Cardiac septum (tissue), 1 donor: Measurements from ENCODE around the gene PPM1B. TPM values are rescaled to one million over a fixed set of nuclear protein-coding genes. Genes with fewer than 3 reads are reported as not detected.
"Not testable (repeated sequence)": the region's sequence is repeated elsewhere in the genome, so short reads cannot be mapped to it uniquely, and the experiment has no call there.

ENCODE experiments used
- DNase-seq: peaks from one replicate; pipeline ENCODE4 v3.0.0-alpha.2; 2020; ENCODE audit warnings: low spot score
- intact Hi-C: fragments of 100-400 bp; cut with DNase I; formaldehyde crosslinking; loops from one replicate; pipeline ENCODE4 v1.14.0; 2022
- long read RNA-seq: library from polyadenylated mRNA; unstranded; transcript quantifications from one replicate; pipeline ENCODE4 v2.0.0, GENCODE V29; 2021
- total RNA-seq: library from RNA; stranded (reverse); fragmentation: NEBNext Ultra II Directional; extraction: Animal tissue kit (Norgen Biotek cat#: 25700); gene quantifications from one replicate; pipeline ENCODE4 v1.2.1, GENCODE V29; 2021
- donor health status: DM: no; HTN: no; CAD: no.

Gene PPM1B
- total RNA-seq = 68.4 TPM
- long read RNA-seq, transcript PPM1B-201 (6 exons, 2,606 nt) = major isoform, 102 of 166 reads
- long read RNA-seq, transcript PPM1B-204 (6 exons, 3,877 nt) = minor isoform, 49 of 166 reads
- long read RNA-seq, partial matches to known transcripts = 7 of 166 reads
- long read RNA-seq, other reads (novel, unspliced or antisense) = 7 of 166 reads

DNA sequence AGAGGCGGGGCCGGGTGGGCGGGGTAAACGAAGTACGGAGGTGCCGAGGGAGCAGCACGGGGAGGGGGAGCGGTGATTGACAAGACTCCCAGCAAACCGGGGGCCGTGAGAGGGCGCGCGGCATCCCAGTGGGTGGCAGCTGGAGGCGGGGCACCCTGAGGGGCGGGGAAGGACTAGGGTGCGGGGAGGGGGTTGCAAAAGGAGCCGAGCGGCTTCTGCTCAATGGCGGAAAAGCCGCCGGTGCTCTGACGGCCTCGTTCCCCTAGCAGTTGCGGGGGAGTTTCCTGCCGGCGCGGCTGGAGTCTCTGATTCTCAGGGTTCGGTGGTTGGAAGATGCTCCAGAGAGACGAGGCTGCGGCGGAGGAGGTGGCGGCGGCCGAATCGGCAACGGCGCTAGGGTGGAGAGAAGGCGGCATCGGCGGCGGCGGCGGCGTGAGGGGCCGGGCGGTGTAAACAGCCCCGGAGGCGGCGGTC, at the start of gene PPM1B:
Gene PPM1B, plus strand, starts transcription at position 195 of the 474 bp plus-strand sequence. CDS start 32,325 bp downstream, outside the sequence.
- peak; percentile 100 for DNase-seq
- intact Hi-C loops = loop anchor here (5.0 kb wide), 3 partner anchors 66 to 194 kb away; partner anchors contain the start of genes CAMKMT and PREPL

- no peak for DNase-seq
- intact Hi-C loops = no loop called here
Observed at GRCh38 chr2:44119878-44120277, 48.8 kb upstream of the PPM1B start.

GRCh38 chr2:44120428-44120827, 48.2 kb upstream of the PPM1B start:
- DNase-seq = no peak
- intact Hi-C loops = no loop called here

- DNase-seq = no peak
- intact Hi-C loops = no loop called here
Observed at GRCh38 chr2:44121899-44122298, 46.8 kb upstream of the PPM1B start.

DNA sequence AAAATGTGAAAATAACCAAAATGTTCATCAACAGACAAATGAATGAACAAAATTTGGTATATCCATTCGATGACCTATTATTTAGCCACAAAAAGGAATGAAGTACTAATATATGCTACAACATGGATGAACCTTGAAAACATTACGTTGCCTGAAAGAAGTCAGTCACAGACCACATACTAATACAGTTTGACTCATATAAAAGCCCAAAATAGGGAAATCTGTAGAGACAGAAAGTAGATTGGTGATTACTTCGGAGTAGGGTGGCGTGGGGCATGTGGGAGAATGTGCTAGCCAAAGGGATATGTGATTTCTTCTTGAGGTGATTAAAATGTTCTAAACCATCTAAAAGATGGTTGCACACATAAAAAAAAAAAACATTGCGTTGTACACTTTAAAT, 44.2 kb upstream of the PPM1B start:
- intact Hi-C loops = no loop called here
- DNase-seq = no peak

GRCh38 chr2:44126106-44126797, 42.4 kb upstream of the PPM1B start:
- DNase-seq = no peak
- intact Hi-C loops = no loop called here

DNA sequence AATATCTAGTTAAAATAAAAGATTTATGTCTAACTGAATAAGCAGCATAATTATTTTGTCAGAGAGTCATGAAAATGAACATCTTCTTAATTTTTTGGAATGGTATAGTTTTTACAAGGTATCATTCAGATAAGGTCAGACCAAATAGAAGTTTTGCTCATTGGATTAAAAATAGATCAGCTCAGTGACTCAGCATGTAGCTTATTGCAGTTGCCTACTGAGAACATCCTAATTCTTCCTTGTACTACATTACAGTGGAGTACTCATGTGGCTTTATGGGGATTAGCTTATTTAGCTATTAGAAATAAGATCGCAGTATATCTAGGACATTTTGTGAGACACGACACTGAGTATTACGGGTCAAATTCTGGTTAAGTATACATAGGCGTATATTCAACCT, 38.2 kb upstream of the PPM1B start:
- no peak for DNase-seq
- intact Hi-C loops = no loop called here

DNA sequence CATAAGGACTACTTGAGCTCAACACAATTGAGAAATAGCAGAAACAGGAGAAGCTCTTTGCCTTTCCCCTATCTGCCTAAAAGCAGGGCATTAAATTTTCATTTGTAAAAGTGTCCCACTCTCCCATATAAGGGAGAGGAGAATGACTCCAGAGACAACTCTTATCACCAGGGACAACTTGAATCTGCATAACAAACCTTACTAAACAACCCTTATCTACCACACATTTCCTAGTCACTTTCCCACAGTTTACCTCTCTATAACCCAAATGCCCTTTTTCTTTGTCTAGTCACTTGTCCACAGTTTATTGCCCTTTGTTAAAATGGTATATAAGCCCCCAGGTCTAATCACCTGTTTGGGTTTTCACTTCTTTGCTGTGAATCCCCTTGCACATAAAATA, 37.5 kb upstream of the PPM1B start:
- intact Hi-C loops = no loop called here
- no peak for DNase-seq

GRCh38 chr2:44133602-44134001, 35.1 kb upstream of the PPM1B start:
- DNase-seq, intact Hi-C loops: not testable (repeated sequence)

DNA sequence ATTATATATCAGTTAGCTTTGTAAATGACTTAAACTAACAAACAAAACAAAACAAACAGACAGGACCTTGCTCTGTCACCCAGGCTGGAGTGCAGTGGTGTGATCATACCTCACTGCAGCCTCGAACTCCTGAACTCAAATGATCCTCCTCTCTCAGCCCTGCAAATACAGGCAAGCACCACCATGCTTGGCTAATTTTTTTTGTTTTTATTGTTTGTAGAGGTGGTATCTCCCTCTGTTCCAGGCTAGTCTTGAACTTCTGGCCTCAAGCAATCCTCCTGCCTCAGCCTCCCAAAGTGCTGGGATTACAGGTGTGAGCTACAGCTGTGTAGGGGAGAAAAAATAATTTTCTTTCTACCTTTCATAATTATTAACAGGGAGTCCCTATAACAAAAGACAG, 33.8 kb upstream of the PPM1B start:
- intact Hi-C loops = no loop called here
- DNase-seq = no peak

GRCh38 chr2:44135296-44135695, 33.4 kb upstream of the PPM1B start:
- DNase-seq = no peak
- intact Hi-C loops = no loop called here

- intact Hi-C loops = no loop called here
- no peak for DNase-seq
Observed at GRCh38 chr2:44135771-44136170, 32.9 kb upstream of the PPM1B start.

DNA sequence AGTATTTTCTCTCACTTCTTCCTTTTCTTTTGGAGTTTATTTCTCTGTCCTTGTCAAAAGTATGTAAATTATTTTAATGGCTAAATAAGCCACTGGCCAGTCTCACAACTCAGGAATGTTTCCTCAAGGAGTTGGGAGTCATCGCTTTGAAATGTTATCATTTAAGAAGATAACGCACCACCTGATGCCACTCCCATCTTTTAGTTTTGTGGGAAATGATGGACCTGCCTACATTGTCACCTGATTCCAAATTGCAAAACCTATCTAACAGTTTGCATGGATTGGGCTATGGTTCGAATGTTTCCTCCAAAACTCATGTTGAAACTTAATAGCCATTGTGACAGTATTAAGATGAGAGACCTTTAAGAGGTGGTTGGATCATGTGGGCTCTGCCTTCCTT, 32.4 kb upstream of the PPM1B start:
- DNase-seq = no peak
- intact Hi-C loops = no loop called here

DNA sequence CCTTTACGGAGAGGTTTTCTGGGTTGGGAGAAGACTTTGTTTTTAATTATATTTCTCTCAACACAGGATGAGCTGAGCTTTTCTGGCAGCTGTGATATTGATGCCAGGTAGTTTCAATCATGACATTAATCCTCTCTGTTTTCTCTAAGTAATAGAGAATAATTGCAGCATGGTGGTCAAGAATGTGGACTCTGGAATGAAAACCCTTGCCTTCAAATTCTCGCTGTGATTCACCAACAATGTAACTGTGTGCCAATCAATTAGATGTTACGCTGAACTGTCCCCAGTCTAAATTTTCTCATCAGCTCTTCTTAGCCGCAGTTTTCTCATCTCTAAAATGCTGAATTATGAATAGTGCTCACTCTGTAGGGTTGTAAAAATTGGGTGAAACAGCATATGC, 31.6 kb upstream of the PPM1B start:
- intact Hi-C loops = no loop called here

DNA sequence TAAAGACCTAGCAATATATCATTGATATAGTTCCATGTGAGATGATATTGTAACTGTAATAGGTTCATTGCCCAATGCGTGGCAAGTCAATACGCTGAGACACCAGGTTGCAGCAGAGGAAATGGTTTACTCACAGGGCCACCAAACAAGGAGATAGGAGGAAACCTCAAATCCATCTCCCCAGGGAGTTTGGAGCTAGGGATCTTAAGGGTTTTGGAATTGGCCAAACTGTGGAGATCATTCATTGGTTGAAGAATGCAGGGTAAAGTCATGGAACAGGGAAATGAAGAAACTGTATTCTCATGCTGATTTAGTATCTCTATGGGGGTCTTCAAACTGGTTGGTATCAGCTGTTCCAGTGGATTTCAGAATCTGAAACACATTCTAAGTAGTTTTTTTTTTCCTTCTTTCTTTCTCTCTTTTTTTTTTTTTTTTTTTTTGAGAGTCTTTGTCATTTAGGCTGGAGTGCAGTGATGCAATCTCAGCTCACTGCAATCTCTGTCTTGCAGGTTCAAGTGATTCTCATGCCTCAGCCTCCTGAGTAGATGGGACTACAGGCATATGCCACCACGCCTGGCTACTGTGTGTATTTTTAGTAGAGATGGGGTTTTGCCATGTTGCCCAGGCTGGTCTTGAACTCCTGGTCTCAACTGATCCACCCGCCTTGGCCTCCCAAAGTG, 30.7 kb upstream of the PPM1B start:
- intact Hi-C loops = no loop called here
- DNase-seq = no peak

More for the DNA sequence above, 31.6 kb upstream of the PPM1B start:
- DNase-seq = no peak

- no peak for DNase-seq
- intact Hi-C loops = no loop called here
Observed at GRCh38 chr2:44139741-44140140, 28.9 kb upstream of the PPM1B start.

- intact Hi-C loops = no loop called here
- DNase-seq = no peak
Observed at GRCh38 chr2:44142306-44142705, 26.4 kb upstream of the PPM1B start.

GRCh38 chr2:44143701-44144100, 25.0 kb upstream of the PPM1B start:
- DNase-seq = no peak
- intact Hi-C loops = no loop called here

DNA sequence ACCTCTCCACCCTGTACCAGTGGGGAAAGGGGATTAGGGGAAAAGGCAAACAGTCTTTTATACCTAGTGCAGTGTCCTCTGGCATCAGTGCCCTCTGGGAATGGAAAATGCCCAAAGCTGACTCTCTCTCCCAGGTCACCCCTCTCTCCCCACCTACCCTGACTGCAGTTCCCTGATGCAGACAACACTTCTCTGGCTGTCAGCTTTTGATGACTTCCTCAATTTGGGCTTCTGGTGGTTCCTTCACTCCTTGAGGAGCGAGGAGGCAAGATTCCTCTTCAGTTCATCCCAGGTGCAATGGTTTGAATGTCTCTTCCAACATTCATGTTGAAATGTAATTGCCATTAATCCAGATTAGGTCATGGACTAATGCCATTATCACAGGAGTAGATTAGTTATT, 19.7 kb upstream of the PPM1B start:
- intact Hi-C loops = no loop called here

DNA sequence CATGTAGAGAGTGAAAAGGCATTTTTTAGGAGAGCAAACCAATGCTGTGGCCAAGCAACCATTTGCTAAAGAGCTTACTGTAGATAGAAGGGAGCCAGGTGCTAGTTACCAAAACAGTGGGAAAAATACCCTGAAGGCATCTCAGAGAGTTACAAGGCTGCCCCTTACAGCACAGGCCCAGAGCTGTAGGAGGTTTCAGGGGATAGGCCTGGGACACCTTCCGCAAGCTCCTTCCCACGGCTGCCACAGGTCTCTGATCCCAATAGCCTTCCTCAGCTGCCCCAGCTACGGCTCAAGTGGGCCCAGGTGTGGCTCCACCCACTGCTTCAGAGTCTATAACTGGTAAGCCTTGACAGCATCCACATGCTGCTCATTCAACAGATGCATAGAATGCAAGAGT, 18.2 kb upstream of the PPM1B start:
- intact Hi-C loops = no loop called here
- no peak for DNase-seq

More for the DNA sequence above, 19.7 kb upstream of the PPM1B start:
- no peak for DNase-seq
